COR-L47 (cell line): ENCODE data around the gene KIF13A.
A peak's percentile ranks its signal among the peaks of the same experiment; 100 is the strongest.
"Not testable (repeated sequence)": the region's sequence is repeated elsewhere in the genome, so short reads cannot be mapped to it uniquely, and the experiment has no call there.

Experiments
- DNase-seq: peaks from one replicate; lab custom pipeline; 2025; lab: John Stamatoyannopoulos, UW

KIF13A gene

GRCh38 chr6:17871189-17871519 lies 116.3 kb downstream of the KIF13A start:
- no peak for DNase-seq

GRCh38 chr6:17870300-17871188 lies 116.9 kb downstream of the KIF13A start:
- DNase-seq, result no peak

GRCh38 chr6:17869753-17870050 lies 117.7 kb downstream of the KIF13A start:
- no peak for DNase-seq

GRCh38 chr6:17869010-17869752 lies 118.3 kb downstream of the KIF13A start:
- DNase-seq, result no peak

- DNase-seq, result no peak
These were observed 119.6 kb downstream of the KIF13A start for GRCh38 chr6:17867880-17868279.

- no peak for DNase-seq
These were observed 120.5 kb downstream of the KIF13A start for GRCh38 chr6:17866876-17867444.

- no peak for DNase-seq
These were observed 121.4 kb downstream of the KIF13A start for GRCh38 chr6:17865798-17866725.

DNA sequence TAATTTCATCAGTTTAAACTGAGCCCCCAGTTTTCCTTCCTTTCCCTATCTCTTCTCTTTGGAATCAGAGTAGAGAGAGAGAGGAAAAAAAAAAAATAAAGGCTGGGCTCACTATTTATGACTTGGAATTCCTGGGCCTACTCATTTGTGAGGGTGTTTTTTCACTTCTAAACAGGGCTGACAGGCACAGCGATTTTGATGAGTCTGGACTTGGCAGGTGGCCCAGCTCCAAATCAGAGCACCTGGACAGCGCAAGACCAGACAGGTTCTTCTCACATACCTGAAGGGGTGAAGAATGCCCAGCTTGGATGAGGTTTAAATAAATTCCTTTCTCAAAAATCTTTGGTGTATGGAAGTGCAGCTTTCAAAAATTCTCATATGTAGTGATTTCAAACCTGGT lies 122.2 kb downstream of the KIF13A start:
- DNase-seq, result peak; percentile 55

- DNase-seq, result no peak
These were observed 123.3 kb downstream of the KIF13A start for GRCh38 chr6:17863901-17864754.

GRCh38 chr6:17861361-17861760 lies 126.1 kb downstream of the KIF13A start:
- DNase-seq, result no peak

GRCh38 chr6:17859846-17860245 lies 127.6 kb downstream of the KIF13A start:
- no peak for DNase-seq

GRCh38 chr6:17858584-17858983 lies 128.9 kb downstream of the KIF13A start:
- no peak for DNase-seq

DNA sequence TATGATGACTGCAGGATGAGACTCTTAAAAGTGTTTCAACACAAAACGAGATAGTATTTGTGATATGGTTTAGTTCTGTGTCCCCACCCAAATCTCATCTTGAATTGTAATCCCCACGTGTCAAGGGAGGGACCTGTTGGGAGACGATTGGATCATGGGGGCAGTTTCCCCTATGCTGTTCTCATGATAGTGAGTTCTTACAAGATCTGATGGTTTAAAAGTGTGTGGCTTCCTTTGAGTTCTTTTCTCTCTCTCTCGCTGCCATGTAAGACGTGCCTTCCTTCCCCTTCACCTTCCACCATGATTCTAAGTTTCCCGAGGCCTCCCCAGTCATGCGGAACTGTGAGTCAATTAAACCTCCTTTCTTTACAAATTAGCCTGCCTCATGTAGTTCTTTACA lies 130.2 kb downstream of the KIF13A start:
- not testable (repeated sequence) for DNase-seq

- DNase-seq, result no peak
These were observed 131.1 kb downstream of the KIF13A start for GRCh38 chr6:17856306-17856705.

GRCh38 chr6:17855381-17855780 lies 132.1 kb downstream of the KIF13A start:
- DNase-seq, result no peak

GRCh38 chr6:17853533-17853932 lies 133.9 kb downstream of the KIF13A start:
- no peak for DNase-seq

GRCh38 chr6:17851720-17852161 lies 135.7 kb downstream of the KIF13A start:
- DNase-seq, result no peak

- no peak for DNase-seq
These were observed 136.3 kb downstream of the KIF13A start for GRCh38 chr6:17851001-17851719.

GRCh38 chr6:17850281-17850680 lies 137.2 kb downstream of the KIF13A start:
- DNase-seq, result no peak

DNA sequence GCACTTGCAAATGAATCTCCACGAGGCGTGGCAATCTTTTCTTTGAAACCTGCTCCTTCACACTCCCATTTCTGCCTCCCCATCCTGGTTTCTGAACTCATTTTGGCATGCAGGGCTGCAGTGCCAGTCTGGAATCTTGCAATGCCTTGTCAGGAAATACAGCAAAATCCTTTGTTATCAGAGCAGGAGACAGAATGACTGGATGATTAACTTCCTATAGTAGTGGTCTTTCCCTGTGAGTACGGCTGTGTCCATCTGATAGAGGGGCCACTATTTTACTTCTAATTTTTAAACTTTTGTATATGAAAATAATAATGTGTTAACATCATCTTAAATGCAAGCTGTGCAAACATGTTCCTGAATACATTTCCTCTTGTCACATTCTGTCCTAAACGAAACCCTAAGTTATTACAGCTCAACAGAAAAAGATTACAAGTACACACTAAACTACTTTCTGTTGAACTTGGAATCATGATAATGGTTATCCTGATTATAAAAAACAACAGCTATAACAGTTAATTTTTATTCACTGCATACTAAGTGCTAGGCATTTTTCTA lies 140.2 kb downstream of the KIF13A start:
- DNase-seq, result no peak
